ENCODE measurements around the gene RGS7. TPM values are rescaled to one million over a fixed set of nuclear protein-coding genes. Genes with fewer than 3 reads are reported as not detected.

RGS7 gene
- total RNA-seq, 1 experiment from 2014 or later, result 0.10 TPM

- H3K27me3 ChIP-seq (ENCODE audit: control insufficient read depth, insufficient read depth, low read length), result no peaks in the 10 kb centered on the region
- no peaks in the 10 kb centered on the region for H3K9me3 ChIP-seq (ENCODE audit: control insufficient read depth, insufficient read depth, low read depth, low read length)
- ATAC-seq, result no peak
- ChIA-PET POLR2A (no interaction called here), CTCF (no interaction called here)
- DNase-seq (ENCODE audit: low read depth, low spot score), result no peak
- intact Hi-C loops (cut with micrococcal nuclease; ENCODE audit: unreplicated experiment) (no loop called here), in situ Hi-C loops (cut with HindIII; ENCODE audit: low pct_unique_long_range_greater_than_20kb, low sequenced_read_pairs) (no loop called here)
- H3K4me3 ChIP-seq (ENCODE audit: low read depth in 2 of 2, low read length in 2 of 2), result no peak overlapping the region
- H3K36me3 ChIP-seq (ENCODE audit: control insufficient read depth, insufficient read depth, low read length), result no peaks in the 10 kb centered on the region
- TF ChIP-seq CTCF (IDR thresholded peaks at IDR 0.05), result no peak
- TF ChIP-seq TCF7L2 (IDR thresholded peaks at IDR 0.05; ENCODE audit: low read depth, low read length), result no peak
- TF ChIP-seq POLR2AphosphoS5 (IDR thresholded peaks at IDR 0.05; ENCODE audit: low read depth, low read length), result no peak
- no peak for TF ChIP-seq REST (IDR thresholded peaks at IDR 0.05; ENCODE audit: insufficient read depth in 1 of 2, low read depth in 2 of 2, low read length in 1 of 2)
- TF ChIP-seq SIN3A (IDR thresholded peaks at IDR 0.05; ENCODE audit: borderline replicate concordance, insufficient read depth, low read depth, low read length), result no peak
- no peaks in the 10 kb centered on the region for H3K4me1 ChIP-seq (ENCODE audit: control insufficient read depth, insufficient read depth, low read length)
- H3K27ac ChIP-seq (ENCODE audit: low read length), result no peak overlapping the region
- no TSS peak for BruUV-seq (replicated peaks)
These were observed 529.2 kb downstream of the RGS7 start for GRCh38 chr1:240827786-240828185.

GRCh38 chr1:240824238-240824637, 532.8 kb downstream of the RGS7 start:
- Histone ChIP-seq H3K36me3 (ENCODE audit: control insufficient read depth, insufficient read depth, low read length) (no peaks in the 10 kb centered on the region), H3K9me3 (ENCODE audit: control insufficient read depth, insufficient read depth, low read depth, low read length) (no peaks in the 10 kb centered on the region), H3K4me3 (ENCODE audit: low read depth in 2 of 2, low read length in 2 of 2) (no peak overlapping the region), H3K27me3 (ENCODE audit: control insufficient read depth, insufficient read depth, low read length) (no peaks in the 10 kb centered on the region), H3K4me1 (ENCODE audit: control insufficient read depth, insufficient read depth, low read length) (no peaks in the 10 kb centered on the region), H3K27ac (ENCODE audit: low read length) (no peak overlapping the region)
- ATAC-seq (no peak), DNase-seq (ENCODE audit: low read depth, low spot score) (no peak)
- no TSS peak for BruUV-seq (replicated peaks)
- ChIA-PET CTCF (no interaction called here), POLR2A (no interaction called here)
- intact Hi-C loops (cut with micrococcal nuclease; ENCODE audit: unreplicated experiment) (no loop called here), in situ Hi-C loops (cut with HindIII; ENCODE audit: low pct_unique_long_range_greater_than_20kb, low sequenced_read_pairs) (no loop called here)
- no peak for TF ChIP-seq POLR2AphosphoS5 (IDR thresholded peaks at IDR 0.05; ENCODE audit: low read depth, low read length)
- TF ChIP-seq CTCF (IDR thresholded peaks at IDR 0.05), result peak; percentile 31; the same call in 1 of the 2 replicates

- no peak overlapping the region for H3K4me3 ChIP-seq (ENCODE audit: low read depth in 2 of 2, low read length in 2 of 2)
- H3K9me3 ChIP-seq (ENCODE audit: control insufficient read depth, insufficient read depth, low read depth, low read length), result no peaks in the 10 kb centered on the region
- intact Hi-C loops (cut with micrococcal nuclease; ENCODE audit: unreplicated experiment), result no loop called here
- in situ Hi-C loops (cut with HindIII; ENCODE audit: low pct_unique_long_range_greater_than_20kb, low sequenced_read_pairs), result no loop called here
- POLR2A ChIA-PET, result no interaction called here
- no peaks in the 10 kb centered on the region for H3K36me3 ChIP-seq (ENCODE audit: control insufficient read depth, insufficient read depth, low read length)
- BruUV-seq (replicated peaks), result no TSS peak
- no peaks in the 10 kb centered on the region for H3K4me1 ChIP-seq (ENCODE audit: control insufficient read depth, insufficient read depth, low read length)
- H3K27ac ChIP-seq (ENCODE audit: low read length), result no peak overlapping the region
- H3K27me3 ChIP-seq (ENCODE audit: control insufficient read depth, insufficient read depth, low read length), result no peaks in the 10 kb centered on the region
- no peak for TF ChIP-seq TCF7L2 (IDR thresholded peaks at IDR 0.05; ENCODE audit: low read depth, low read length)
- no peak for TF ChIP-seq REST (IDR thresholded peaks at IDR 0.05; ENCODE audit: insufficient read depth in 1 of 2, low read depth in 2 of 2, low read length in 1 of 2)
- no peak for TF ChIP-seq SIN3A (IDR thresholded peaks at IDR 0.05; ENCODE audit: borderline replicate concordance, insufficient read depth, low read depth, low read length)
- TF ChIP-seq CTCF (IDR thresholded peaks at IDR 0.05), result no peak
- no peak for TF ChIP-seq POLR2AphosphoS5 (IDR thresholded peaks at IDR 0.05; ENCODE audit: low read depth, low read length)
- ATAC-seq, result no peak
- DNase-seq (ENCODE audit: low read depth, low spot score), result no peak
- CTCF ChIA-PET, result no interaction called here
These were observed 533.6 kb downstream of the RGS7 start for GRCh38 chr1:240823357-240823756.
